ENCODE data around the gene PTGES. TPM values are rescaled to one million over a fixed set of nuclear protein-coding genes. Genes with fewer than 3 reads are reported as not detected.

PTGES gene
- total RNA-seq, 4 donors from 2014 or later: 14.7 to 33.0 (median 25.7) TPM

GRCh38 chr9:129748249-129748648 is 4.6 kb downstream of the PTGES start:
- Histone ChIP-seq H3K9me3 (no peaks in the 10 kb centered on the region), H3K36me3 (no peaks in the 10 kb centered on the region)
- 76 to 82% methylated on average over 5 of the region's 5 CpGs for WGBS, 2 donors

DNA sequence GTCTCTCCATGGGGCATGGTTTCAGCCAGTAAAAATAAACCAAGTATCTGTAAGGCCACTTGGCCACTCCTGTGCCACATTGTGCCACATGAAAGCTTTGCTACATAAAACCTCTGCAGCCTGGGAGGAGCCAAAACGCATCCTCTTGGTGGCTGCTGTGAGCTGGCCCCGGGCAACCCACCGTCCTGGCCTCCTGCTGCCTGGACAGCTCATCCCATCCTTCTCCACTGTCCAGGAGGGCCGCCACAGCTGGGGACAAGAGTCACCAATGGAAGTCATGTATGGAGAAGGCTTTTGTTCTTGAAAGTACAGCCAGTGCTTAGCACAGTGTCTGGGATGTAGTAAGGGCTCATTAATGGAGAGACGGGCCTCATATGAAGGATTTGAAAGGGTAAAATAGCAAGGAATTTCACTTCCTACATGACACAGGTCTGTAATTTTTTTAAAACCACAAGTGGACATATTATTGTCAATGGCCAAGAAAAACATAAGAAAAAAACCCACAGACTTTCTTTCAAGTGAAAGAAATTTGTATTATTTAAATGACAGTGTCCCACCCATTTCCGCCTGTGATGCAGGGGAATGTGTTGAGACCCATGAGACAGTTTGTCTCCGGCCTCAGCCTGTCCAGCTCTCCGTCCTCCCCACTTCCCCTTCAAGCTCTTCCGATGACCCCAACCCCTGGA is 6.6 kb downstream of the PTGES start:
- Histone ChIP-seq H3K4me3 (no peak overlapping the region), H3K27me3 (no peaks in the 10 kb centered on the region), H3K4me1 (no peaks in the 10 kb centered on the region), H3K27ac (peak overlapping the region in 1 of 4 donors; percentile 25), H3K36me3 (no peaks in the 10 kb centered on the region), H3K9me3 (no peaks in the 10 kb centered on the region)
- DNase-seq (ENCODE audit: low spot score in 2 of 2): no peak
- 56 to 66% methylated on average over 9 of the region's 9 CpGs for WGBS, 2 donors
- TF ChIP-seq, protein P1, sequence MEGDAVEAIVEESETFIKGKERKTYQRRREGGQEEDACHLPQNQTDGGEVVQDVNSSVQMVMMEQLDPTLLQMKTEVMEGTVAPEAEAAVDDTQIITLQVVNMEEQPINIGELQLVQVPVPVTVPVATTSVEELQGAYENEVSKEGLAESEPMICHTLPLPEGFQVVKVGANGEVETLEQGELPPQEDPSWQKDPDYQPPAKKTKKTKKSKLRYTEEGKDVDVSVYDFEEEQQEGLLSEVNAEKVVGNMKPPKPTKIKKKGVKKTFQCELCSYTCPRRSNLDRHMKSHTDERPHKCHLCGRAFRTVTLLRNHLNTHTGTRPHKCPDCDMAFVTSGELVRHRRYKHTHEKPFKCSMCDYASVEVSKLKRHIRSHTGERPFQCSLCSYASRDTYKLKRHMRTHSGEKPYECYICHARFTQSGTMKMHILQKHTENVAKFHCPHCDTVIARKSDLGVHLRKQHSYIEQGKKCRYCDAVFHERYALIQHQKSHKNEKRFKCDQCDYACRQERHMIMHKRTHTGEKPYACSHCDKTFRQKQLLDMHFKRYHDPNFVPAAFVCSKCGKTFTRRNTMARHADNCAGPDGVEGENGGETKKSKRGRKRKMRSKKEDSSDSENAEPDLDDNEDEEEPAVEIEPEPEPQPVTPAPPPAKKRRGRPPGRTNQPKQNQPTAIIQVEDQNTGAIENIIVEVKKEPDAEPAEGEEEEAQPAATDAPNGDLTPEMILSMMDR (IDR thresholded peaks at IDR 0.05): no peak
- TF ChIP-seq EP300 (IDR thresholded peaks at IDR 0.05) (no peak), POLR2A (IDR thresholded peaks at IDR 0.05) (no peak)

More at GRCh38 chr9:129748249-129748648, 4.6 kb downstream of the PTGES start:
- TF ChIP-seq EP300 (IDR thresholded peaks at IDR 0.05): no peak
- TF ChIP-seq, protein P1 (IDR thresholded peaks at IDR 0.05): no peak
- TF ChIP-seq POLR2A (IDR thresholded peaks at IDR 0.05): no peak
- H3K27ac ChIP-seq: no peak overlapping the region
- peaks cover 0 to 20% (median 13%) of the 10 kb centered on the region in 4 donors for H3K4me1 ChIP-seq
- H3K27me3 ChIP-seq: no peaks in the 10 kb centered on the region
- H3K4me3 ChIP-seq: no peak overlapping the region
- DNase-seq (ENCODE audit: low spot score in 2 of 2): no peak

DNA sequence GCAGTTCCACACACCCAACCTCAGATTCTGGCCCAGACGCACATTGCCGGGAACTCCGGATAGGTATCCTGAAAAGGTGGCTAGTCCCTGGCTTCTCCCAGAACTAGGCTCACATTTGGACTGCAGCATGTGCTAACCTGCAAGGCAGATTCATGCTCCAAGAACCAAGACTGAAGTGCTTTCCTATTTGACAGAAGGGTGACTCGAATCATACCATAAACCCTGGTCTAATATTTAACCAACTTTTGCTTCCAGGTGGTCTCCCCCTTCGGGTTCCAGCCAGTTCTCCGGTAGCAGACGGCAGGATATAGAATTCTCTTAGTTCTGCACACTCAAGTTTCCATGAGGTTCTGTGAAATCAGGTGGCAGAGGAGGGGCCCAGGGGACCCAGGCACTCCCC is 7.6 kb downstream of the PTGES start:
- H3K4me3 ChIP-seq: no peak overlapping the region
- WGBS, 2 donors: 84% methylated on average over 7 of the region's 7 CpGs
- no peak for DNase-seq (ENCODE audit: low spot score in 2 of 2)
- peaks cover 0 to 7% (median 0%) of the 10 kb centered on the region in 3 donors for H3K36me3 ChIP-seq
- no peak overlapping the region for H3K27ac ChIP-seq
- H3K4me1 ChIP-seq: no peaks in the 10 kb centered on the region
- TF ChIP-seq POLR2A (IDR thresholded peaks at IDR 0.05) (no peak), EP300 (IDR thresholded peaks at IDR 0.05) (no peak)
- TF ChIP-seq, protein P1 (IDR thresholded peaks at IDR 0.05): no peak
- H3K9me3 ChIP-seq: no peaks in the 10 kb centered on the region
- no peaks in the 10 kb centered on the region for H3K27me3 ChIP-seq

DNA sequence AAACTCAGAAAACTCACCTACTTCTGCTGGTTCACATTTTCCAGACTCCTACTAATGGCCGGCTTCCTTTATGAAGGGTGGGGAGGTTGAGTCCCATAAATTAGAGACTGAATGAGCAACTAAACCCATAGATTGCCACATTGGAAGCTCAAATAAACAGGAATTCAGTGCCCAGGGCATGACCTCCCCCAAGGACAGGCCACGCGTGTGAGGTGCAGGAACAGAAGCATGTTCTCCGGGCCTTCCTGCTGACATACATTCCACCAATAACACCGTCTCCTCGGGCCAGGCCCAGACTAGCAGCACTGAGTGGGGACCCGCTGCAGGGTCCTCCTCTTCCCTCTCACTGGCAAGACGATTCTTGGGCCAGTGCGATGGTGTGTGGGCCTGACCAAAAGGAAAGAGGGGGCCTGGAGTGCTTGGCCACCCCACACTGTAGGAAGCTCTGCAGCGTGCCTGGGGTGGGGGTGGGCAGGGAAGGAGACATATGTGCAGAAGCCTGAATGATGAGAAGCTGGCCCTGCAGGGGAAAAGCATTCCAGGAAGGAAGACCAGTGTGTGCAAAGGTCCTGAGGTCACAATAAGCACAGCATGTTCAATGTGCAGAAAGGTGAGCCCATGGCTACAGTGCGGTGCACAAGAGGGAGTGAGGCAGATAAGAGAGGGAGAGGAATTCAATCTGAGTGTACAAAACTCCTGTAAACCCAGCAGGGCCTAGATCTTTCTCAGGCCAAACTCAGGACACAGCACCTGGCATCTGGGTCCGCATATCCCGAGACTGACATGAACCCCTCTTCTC is 12.0 kb downstream of the PTGES start:
- DNase-seq (ENCODE audit: low spot score in 2 of 2): no peak
- TF ChIP-seq EP300 (IDR thresholded peaks at IDR 0.05): no peak
- TF ChIP-seq POLR2A (IDR thresholded peaks at IDR 0.05): no peak
- TF ChIP-seq, protein P1 (IDR thresholded peaks at IDR 0.05): no peak
- Histone ChIP-seq H3K27me3 (peaks cover 0 to 5% of the 10 kb centered on the region in 2 donors), H3K4me1 (peaks cover 0 to 7% (median 2%) of the 10 kb centered on the region in 4 donors), H3K9me3 (no peaks in the 10 kb centered on the region), H3K27ac (no peak overlapping the region), H3K4me3 (no peak overlapping the region), H3K36me3 (peaks cover 0 to 7% (median 0%) of the 10 kb centered on the region in 3 donors)
- WGBS, 2 donors: 91 to 95% methylated on average over 13 of the region's 13 CpGs

DNA sequence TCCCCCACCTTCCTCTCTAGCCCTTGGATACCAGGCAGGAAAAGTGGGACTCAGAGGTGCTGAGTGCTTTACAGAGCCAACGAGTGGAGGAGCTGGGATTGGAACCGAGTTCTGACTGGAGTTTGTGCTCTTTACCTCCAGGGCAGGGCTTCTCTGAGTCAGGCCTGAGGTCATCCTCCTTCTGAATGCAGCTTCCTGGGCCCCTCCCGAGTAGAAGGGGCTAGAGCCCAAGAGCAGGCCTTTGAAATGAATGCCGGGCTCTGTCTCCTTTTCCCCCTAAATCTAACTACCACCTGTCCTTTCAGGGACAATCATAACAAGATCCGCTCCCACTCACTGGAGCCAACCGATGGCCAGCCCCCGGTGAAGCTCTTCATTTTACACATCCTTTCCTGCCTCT is 12.7 kb downstream of the PTGES start:
- peaks cover 0 to 5% of the 10 kb centered on the region in 2 donors for H3K27me3 ChIP-seq
- no peak for DNase-seq (ENCODE audit: low spot score in 2 of 2)
- H3K4me3 ChIP-seq: no peak overlapping the region
- peaks cover 0 to 7% (median 2%) of the 10 kb centered on the region in 4 donors for H3K4me1 ChIP-seq
- 72 to 79% methylated on average over 7 of the region's 7 CpGs for WGBS, 2 donors
- H3K9me3 ChIP-seq: no peaks in the 10 kb centered on the region
- TF ChIP-seq EP300 (IDR thresholded peaks at IDR 0.05) (no peak), POLR2A (IDR thresholded peaks at IDR 0.05) (no peak)
- TF ChIP-seq, protein P1 (IDR thresholded peaks at IDR 0.05): no peak
- H3K36me3 ChIP-seq: peaks cover 0 to 7% (median 0%) of the 10 kb centered on the region in 3 donors
- H3K27ac ChIP-seq: no peak overlapping the region

Data from tibial nerve (tissue), 4 donors.